HepG2 (cell line): ENCODE measurements around the gene KCNMA1. TPM values are rescaled to one million over a fixed set of nuclear protein-coding genes. Genes with fewer than 3 reads are reported as not detected.

Source experiments
- ATAC-seq: fragments of 200-7000 bp; cut with Tn5 transposase; 3 replicates; pipeline ENCODE4 v1.9.1; 2020; ENCODE audit warnings: mild to moderate bottlenecking, moderate library complexity
- BruUV-seq: library from RNA; stranded (reverse); fragments of 400-500 nt; replicated peaks from 2 replicates; lab custom pipeline; 2021; lab: Mats Ljungman, UMichigan
- CTCF ChIA-PET: fragments of 300-600 bp; formaldehyde crosslinking; extraction: SDS; loops from one replicate; lab custom pipeline; 2021; ENCODE audit warnings: low total read pairs, inconsistent platforms, low intra/inter-chr PET ratio; lab: Yijun Ruan, JAX
- POLR2A ChIA-PET: fragments of 350-600 bp; sonication (Branson Sonifier 250); formaldehyde crosslinking; loops from one replicate; lab custom pipeline; 2020; ENCODE audit warnings: antibody characterized with exemption, inconsistent platforms; lab: Yijun Ruan, JAX
- DNase-seq: peaks from one replicate; pipeline ENCODE4 v3.0.0-alpha.2; 2015; ENCODE audit warnings: low spot score
- FAIRE-seq: peaks from 3 replicates; lab custom pipeline; 2011; peaks lifted over from hg19 to GRCh38; lab: Jason Lieb, UNC
- H2AFZ ChIP-seq: one replicate; pipeline ENCODE4 v1.6.1; 2011; ENCODE audit warnings: low read length, inconsistent platforms
- H3K27ac ChIP-seq: fragments of 300-600 bp; 3 replicates; pipeline ENCODE4 v1.8.0; 2011; ENCODE audit warnings: mixed run types, mild to moderate bottlenecking, mixed read lengths, low read length, inconsistent platforms; ENCODE audit not compliant: insufficient read depth; ENCODE audit errors: extremely low read length
- H3K27me3 ChIP-seq, 2 experiments: fragments of 200-600 bp in 1 of 2; 2 replicates in 1 of 2; 3 replicates in 1 of 2; pipeline versions ENCODE4 v1.6.0 to v1.8.0; 2011; ENCODE audit warnings: low read length in 2 of 2, mild to moderate bottlenecking in 2 of 2, moderate library complexity in 2 of 2, inconsistent platforms in 1 of 2; ENCODE audit not compliant: insufficient read depth in 2 of 2, control insufficient read depth in 1 of 2
- H3K36me3 ChIP-seq, 2 experiments: fragments of 200-600 bp in 1 of 2; replicated peaks in 1 of 2; 2 replicates in 1 of 2; 3 replicates in 1 of 2; pipeline versions ENCODE4 v1.5.1 to v1.8.0; 2011; ENCODE audit warnings: low read length in 2 of 2, inconsistent platforms in 1 of 2; ENCODE audit not compliant: insufficient read depth in 2 of 2, control insufficient read depth in 1 of 2
- H3K4me1 ChIP-seq: 2 replicates; pipeline ENCODE4 v1.5.1; 2012; ENCODE audit warnings: low read length, inconsistent platforms; ENCODE audit not compliant: insufficient read depth
- H3K4me2 ChIP-seq: 2 replicates; pipeline ENCODE4 v1.6.0; 2011; ENCODE audit warnings: low read depth, low read length, inconsistent platforms
- H3K4me3 ChIP-seq, 3 experiments: fragments of 200-600 bp in 1 of 3; sonication (generic), shearing (Covaris generic) in 1 of 3; replicated peaks in 1 of 3; 2 replicates each; pipeline ENCODE4 v1.5.1; 2011 to 2016; ENCODE audit warnings: low read length in 3 of 3, inconsistent platforms in 2 of 3, low read depth in 2 of 3, mild to moderate bottlenecking in 2 of 3, control low read depth in 1 of 3, mixed read lengths in 1 of 3; ENCODE audit not compliant: insufficient read depth in 1 of 3
- H3K79me2 ChIP-seq: one replicate; pipeline ENCODE4 v1.6.1; 2011; ENCODE audit warnings: low read length, inconsistent platforms; ENCODE audit not compliant: insufficient read depth
- H3K9ac ChIP-seq: 2 replicates; pipeline ENCODE4 v1.6.0; 2011; ENCODE audit warnings: mild to moderate bottlenecking, low read depth, low read length, inconsistent platforms; ENCODE audit not compliant: insufficient read depth
- H3K9me3 ChIP-seq: 2 replicates; pipeline ENCODE4 v1.5.1; 2012; ENCODE audit warnings: mild to moderate bottlenecking, low read length
- H4K20me1 ChIP-seq: 2 replicates; pipeline ENCODE4 v1.6.0; 2011; ENCODE audit warnings: inconsistent platforms, mild to moderate bottlenecking, low read length, moderate library complexity; ENCODE audit not compliant: insufficient read depth
- ARNT ChIP-seq: fragments of 450-650 bp; IDR thresholded peaks from 2 replicates; pipeline ENCODE4 v1.6.1; 2017
- CEBPZ ChIP-seq: IDR thresholded peaks from 2 replicates; pipeline ENCODE4 v1.6.1; 2012; ENCODE audit warnings: low read length, improper control_type of control experiment
- FLYWCH1 ChIP-seq: sonication (generic); formaldehyde crosslinking; IDR thresholded peaks from 2 replicates; pipeline ENCODE4 v1.8.1; 2023; ENCODE audit warnings: mild to moderate bottlenecking, missing genetic modification reagents
- NCOA1 ChIP-seq: sonication (generic); formaldehyde crosslinking; IDR thresholded peaks from 2 replicates; pipeline ENCODE4 v1.9.0; 2021; ENCODE audit warnings: missing genetic modification reagents
- PCBP2 ChIP-seq: fragments of 200-400 bp; formaldehyde crosslinking; optimal IDR thresholded peaks from 2 replicates; pipeline ENCODE3; 2018; ENCODE audit warnings: low read length, low read depth; ENCODE audit not compliant: poor library complexity, severe bottlenecking
- PHF21A ChIP-seq: sonication (generic); formaldehyde crosslinking; IDR thresholded peaks from 2 replicates; pipeline ENCODE4 v1.5.0; 2020; ENCODE audit warnings: mild to moderate bottlenecking, missing genetic modification reagents
- RNF2 ChIP-seq: fragments of 450-650 bp; conservative IDR thresholded peaks from 2 replicates; pipeline ENCODE4 v1.6.1; 2016; ENCODE audit warnings: low read depth
- ZNF296 ChIP-seq: sonication (generic); formaldehyde crosslinking; conservative IDR thresholded peaks from 2 replicates; pipeline ENCODE4 v1.5.0; 2020; ENCODE audit warnings: mild to moderate bottlenecking, missing genetic modification reagents
- ZNF451 ChIP-seq: sonication (generic); formaldehyde crosslinking; IDR thresholded peaks from 2 replicates; pipeline ENCODE4 v1.5.0; 2020; ENCODE audit warnings: mild to moderate bottlenecking, missing genetic modification reagents
- ZNF562 ChIP-seq: sonication (generic); formaldehyde crosslinking; IDR thresholded peaks from 2 replicates; pipeline ENCODE4 v1.8.0; 2022; ENCODE audit warnings: missing genetic modification reagents, borderline replicate concordance
- ZNF792 ChIP-seq: IDR thresholded peaks from 2 replicates; pipeline ENCODE4 v1.6.1; 2016
- WGBS: methylation state at CpG from one replicate; pipeline ENCODE4 v1.1.6; 2017; ENCODE audit warnings: low lambda C conversion rate; 5-methylcytosine and 5-hydroxymethylcytosine counted together
- in situ Hi-C: cut with HindIII; loops from 2 replicates; pipeline ENCODE4 v1.10.0; 2017; ENCODE audit warnings: low pct_unique_long_range_greater_than_20kb; ENCODE audit not compliant: extremely low pct_ligation_motif_present
- intact Hi-C: fragments of 100-400 bp; cut with micrococcal nuclease; formaldehyde crosslinking; loops from one replicate; pipeline ENCODE4 v1.10.0; 2022; ENCODE audit not compliant: unreplicated experiment
- polyA plus RNA-seq, 8 experiments: library from polyadenylated mRNA; depleted of rRNA in 3 of 8; stranded (reverse) in 7 of 8; unstranded in 1 of 8; fragments of >200 nt; fragmentation: Illumina TruSeq in 4 of 8; extraction: Trizol in 4 of 8; gene quantifications; 2 replicates each; pipeline versions ENCODE4 v1.2.1 to v1.2.3, GENCODE V29; 2011 to 2016; ENCODE audit warnings: low read depth in 4 of 8, missing spikeins in 1 of 8, mixed read lengths in 1 of 8; ENCODE audit not compliant: insufficient read depth in 1 of 8
- total RNA-seq, 5 experiments: library from RNA; depleted of rRNA; stranded (reverse); fragments of >200 nt; fragmentation: Illumina TruSeq; extraction: Trizol; gene quantifications; 2 replicates each; pipeline ENCODE4 v1.2.3, GENCODE V29; 2016; ENCODE audit warnings: low read depth in 1 of 5
- TF ChIP-seq, protein P1 (sequence below): sonication (generic); formaldehyde crosslinking; IDR thresholded peaks from 2 replicates; pipeline ENCODE4 v1.4.0; 2020; ENCODE audit warnings: missing genetic modification reagents
- TF ChIP-seq, protein P2 (sequence below): fragments of 450-650 bp; IDR thresholded peaks from 2 replicates; pipeline ENCODE4 v1.6.1; 2017; ENCODE audit warnings: mild to moderate bottlenecking

KCNMA1 gene
- total and polyA plus RNA-seq, 2 of the 13 experiments (the other 11 are each of a cell fraction or from before 2014, with no cell fraction given) = 0.02 TPM; not detected in 1

- TF ChIP-seq, protein P1, sequence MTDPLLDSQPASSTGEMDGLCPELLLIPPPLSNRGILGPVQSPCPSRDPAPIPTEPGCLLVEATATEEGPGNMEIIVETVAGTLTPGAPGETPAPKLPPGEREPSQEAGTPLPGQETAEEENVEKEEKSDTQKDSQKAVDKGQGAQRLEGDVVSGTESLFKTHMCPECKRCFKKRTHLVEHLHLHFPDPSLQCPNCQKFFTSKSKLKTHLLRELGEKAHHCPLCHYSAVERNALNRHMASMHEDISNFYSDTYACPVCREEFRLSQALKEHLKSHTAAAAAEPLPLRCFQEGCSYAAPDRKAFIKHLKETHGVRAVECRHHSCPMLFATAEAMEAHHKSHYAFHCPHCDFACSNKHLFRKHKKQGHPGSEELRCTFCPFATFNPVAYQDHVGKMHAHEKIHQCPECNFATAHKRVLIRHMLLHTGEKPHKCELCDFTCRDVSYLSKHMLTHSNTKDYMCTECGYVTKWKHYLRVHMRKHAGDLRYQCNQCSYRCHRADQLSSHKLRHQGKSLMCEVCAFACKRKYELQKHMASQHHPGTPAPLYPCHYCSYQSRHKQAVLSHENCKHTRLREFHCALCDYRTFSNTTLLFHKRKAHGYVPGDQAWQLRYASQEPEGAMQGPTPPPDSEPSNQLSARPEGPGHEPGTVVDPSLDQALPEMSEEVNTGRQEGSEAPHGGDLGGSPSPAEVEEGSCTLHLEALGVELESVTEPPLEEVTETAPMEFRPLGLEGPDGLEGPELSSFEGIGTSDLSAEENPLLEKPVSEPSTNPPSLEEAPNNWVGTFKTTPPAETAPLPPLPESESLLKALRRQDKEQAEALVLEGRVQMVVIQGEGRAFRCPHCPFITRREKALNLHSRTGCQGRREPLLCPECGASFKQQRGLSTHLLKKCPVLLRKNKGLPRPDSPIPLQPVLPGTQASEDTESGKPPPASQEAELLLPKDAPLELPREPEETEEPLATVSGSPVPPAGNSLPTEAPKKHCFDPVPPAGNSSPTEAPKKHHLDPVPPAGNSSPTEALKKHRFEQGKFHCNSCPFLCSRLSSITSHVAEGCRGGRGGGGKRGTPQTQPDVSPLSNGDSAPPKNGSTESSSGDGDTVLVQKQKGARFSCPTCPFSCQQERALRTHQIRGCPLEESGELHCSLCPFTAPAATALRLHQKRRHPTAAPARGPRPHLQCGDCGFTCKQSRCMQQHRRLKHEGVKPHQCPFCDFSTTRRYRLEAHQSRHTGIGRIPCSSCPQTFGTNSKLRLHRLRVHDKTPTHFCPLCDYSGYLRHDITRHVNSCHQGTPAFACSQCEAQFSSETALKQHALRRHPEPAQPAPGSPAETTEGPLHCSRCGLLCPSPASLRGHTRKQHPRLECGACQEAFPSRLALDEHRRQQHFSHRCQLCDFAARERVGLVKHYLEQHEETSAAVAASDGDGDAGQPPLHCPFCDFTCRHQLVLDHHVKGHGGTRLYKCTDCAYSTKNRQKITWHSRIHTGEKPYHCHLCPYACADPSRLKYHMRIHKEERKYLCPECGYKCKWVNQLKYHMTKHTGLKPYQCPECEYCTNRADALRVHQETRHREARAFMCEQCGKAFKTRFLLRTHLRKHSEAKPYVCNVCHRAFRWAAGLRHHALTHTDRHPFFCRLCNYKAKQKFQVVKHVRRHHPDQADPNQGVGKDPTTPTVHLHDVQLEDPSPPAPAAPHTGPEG = no peak
- TF ChIP-seq PCBP2 (no peak), FLYWCH1 (CRISPR knock-in tag) (no peak), PHF21A (CRISPR knock-in tag) (no peak)
Observed at GRCh38 chr10:77583527-77583926, 54.1 kb downstream of the KCNMA1 start (continued).

DNA sequence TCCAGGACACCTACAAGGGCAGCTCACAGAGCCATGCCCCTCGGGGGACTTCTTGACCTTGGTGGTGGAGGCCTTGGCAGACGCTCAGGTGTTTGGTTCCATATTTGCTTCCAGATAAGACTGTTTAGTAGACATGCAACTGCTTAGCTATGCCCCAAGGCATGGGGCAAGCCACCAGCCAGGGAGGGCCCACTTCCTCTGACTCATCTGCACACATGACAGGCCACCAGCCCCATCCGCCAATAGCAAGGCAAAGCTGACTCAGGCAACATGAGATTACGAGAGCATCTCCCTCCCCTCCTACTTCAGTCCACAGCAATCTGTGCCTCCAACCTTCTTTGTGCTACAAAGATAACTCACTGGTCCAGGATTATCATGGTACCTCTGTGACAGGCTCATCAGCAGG lies 54.9 kb downstream of the KCNMA1 start:
- H3K27me3 ChIP-seq = peaks cover 1 to 3% of the 10 kb centered on the region in 2 experiments; a peak in 1 of 5 replicates
- DNase-seq = no peak
- no peaks in the 10 kb centered on the region for H3K36me3 ChIP-seq
- in situ Hi-C loops = no loop called here
- H3K27ac ChIP-seq = no peak overlapping the region
- no peak for FAIRE-seq
- CTCF ChIA-PET = no interaction called here
- H3K4me3 ChIP-seq = no peak overlapping the region
- H3K9ac ChIP-seq = no peak overlapping the region
- H3K4me2 ChIP-seq = no peak overlapping the region
- peaks cover 8% of the 10 kb centered on the region; the same call in 1 of the 2 replicates for H3K4me1 ChIP-seq
- intact Hi-C loops = no loop called here
- 10% methylated on average over 2 of the region's 4 CpGs for WGBS
- H3K79me2 ChIP-seq = no peaks in the 10 kb centered on the region
- POLR2A ChIA-PET = no interaction called here
- no TSS peak for BruUV-seq
- H4K20me1 ChIP-seq = no peaks in the 10 kb centered on the region
- no peak for ATAC-seq
- H3K9me3 ChIP-seq = no peaks in the 10 kb centered on the region
- no peak overlapping the region for H2AFZ ChIP-seq
- TF ChIP-seq NCOA1 (CRISPR knock-in tag) (no peak), ARNT (no peak), CEBPZ (no peak), ZNF296 (CRISPR knock-in tag) (no peak), ZNF451 (CRISPR knock-in tag) (no peak), ZNF792 (no peak), RNF2 (no peak), ZNF562 (CRISPR knock-in tag) (no peak)
- TF ChIP-seq, protein P2, sequence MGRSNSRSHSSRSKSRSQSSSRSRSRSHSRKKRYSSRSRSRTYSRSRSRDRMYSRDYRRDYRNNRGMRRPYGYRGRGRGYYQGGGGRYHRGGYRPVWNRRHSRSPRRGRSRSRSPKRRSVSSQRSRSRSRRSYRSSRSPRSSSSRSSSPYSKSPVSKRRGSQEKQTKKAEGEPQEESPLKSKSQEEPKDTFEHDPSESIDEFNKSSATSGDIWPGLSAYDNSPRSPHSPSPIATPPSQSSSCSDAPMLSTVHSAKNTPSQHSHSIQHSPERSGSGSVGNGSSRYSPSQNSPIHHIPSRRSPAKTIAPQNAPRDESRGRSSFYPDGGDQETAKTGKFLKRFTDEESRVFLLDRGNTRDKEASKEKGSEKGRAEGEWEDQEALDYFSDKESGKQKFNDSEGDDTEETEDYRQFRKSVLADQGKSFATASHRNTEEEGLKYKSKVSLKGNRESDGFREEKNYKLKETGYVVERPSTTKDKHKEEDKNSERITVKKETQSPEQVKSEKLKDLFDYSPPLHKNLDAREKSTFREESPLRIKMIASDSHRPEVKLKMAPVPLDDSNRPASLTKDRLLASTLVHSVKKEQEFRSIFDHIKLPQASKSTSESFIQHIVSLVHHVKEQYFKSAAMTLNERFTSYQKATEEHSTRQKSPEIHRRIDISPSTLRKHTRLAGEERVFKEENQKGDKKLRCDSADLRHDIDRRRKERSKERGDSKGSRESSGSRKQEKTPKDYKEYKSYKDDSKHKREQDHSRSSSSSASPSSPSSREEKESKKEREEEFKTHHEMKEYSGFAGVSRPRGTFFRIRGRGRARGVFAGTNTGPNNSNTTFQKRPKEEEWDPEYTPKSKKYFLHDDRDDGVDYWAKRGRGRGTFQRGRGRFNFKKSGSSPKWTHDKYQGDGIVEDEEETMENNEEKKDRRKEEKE = no peak
